ENCODE data around the gene CCDC24.
A peak's percentile ranks its signal among the peaks of the same experiment; 100 is the strongest.

CCDC24 gene

GRCh38 chr1:44029260-44029910 is 38.0 kb downstream of the CCDC24 start:
- no peak for DNase-seq

GRCh38 chr1:44029911-44030604 is 38.7 kb downstream of the CCDC24 start:
- peak; percentile 92 for DNase-seq

GRCh38 chr1:44030605-44031251 is 39.3 kb downstream of the CCDC24 start:
- peak; percentile 33 for DNase-seq

- DNase-seq, result peak; percentile 46
Observed at GRCh38 chr1:44031252-44032169, 40.1 kb downstream of the CCDC24 start, which contains the start of gene SLC6A9. SLC6A9 (minus strand) TSS chr1:44031462; CDS start chr1:44024277, 7,185 bp downstream.

GRCh38 chr1:44032170-44032790 is 40.9 kb downstream of the CCDC24 start:
- no peak for DNase-seq

GRCh38 chr1:44033041-44033575 is 41.7 kb downstream of the CCDC24 start:
- DNase-seq, result no peak

- DNase-seq, result no peak
Observed at GRCh38 chr1:44033756-44034155, 42.4 kb downstream of the CCDC24 start.

- DNase-seq, result no peak
Observed at GRCh38 chr1:44034423-44034822, 43.0 kb downstream of the CCDC24 start.

- DNase-seq, result no peak
Observed at GRCh38 chr1:44034976-44035716, 43.7 kb downstream of the CCDC24 start.

- DNase-seq, result no peak
Observed at GRCh38 chr1:44035726-44036408, 44.5 kb downstream of the CCDC24 start.

GRCh38 chr1:44036409-44037139 is 45.2 kb downstream of the CCDC24 start:
- DNase-seq, result peak; percentile 71

- DNase-seq, result no peak
Observed at GRCh38 chr1:44037154-44037553, 45.8 kb downstream of the CCDC24 start.

- peak; percentile 63 for DNase-seq
Observed at GRCh38 chr1:44038876-44039657, 47.7 kb downstream of the CCDC24 start.

- DNase-seq, result no peak
Observed at GRCh38 chr1:44040418-44040817, 49.0 kb downstream of the CCDC24 start.

- peak; percentile 59 for DNase-seq
Observed at GRCh38 chr1:44040846-44041245, 49.4 kb downstream of the CCDC24 start.

- no peak for DNase-seq
Observed at GRCh38 chr1:44043176-44044070, 52.0 kb downstream of the CCDC24 start.

GRCh38 chr1:44044071-44044801 is 52.8 kb downstream of the CCDC24 start:
- DNase-seq, result no peak
